Stimulated activated CD8-positive, alpha-beta memory T cell treated with anti-CD3 and anti-CD28 coated beads, Interleukin-15, amount 100 ng/mL, for 24 hours (primary cell): ENCODE data around the gene CCL25.

ENCODE experiments used
- DNase-seq: peaks from one replicate; pipeline ENCODE4 v3.0.0-alpha.2; 2020; ENCODE audit warnings: low read depth

The CCL25 gene

DNA sequence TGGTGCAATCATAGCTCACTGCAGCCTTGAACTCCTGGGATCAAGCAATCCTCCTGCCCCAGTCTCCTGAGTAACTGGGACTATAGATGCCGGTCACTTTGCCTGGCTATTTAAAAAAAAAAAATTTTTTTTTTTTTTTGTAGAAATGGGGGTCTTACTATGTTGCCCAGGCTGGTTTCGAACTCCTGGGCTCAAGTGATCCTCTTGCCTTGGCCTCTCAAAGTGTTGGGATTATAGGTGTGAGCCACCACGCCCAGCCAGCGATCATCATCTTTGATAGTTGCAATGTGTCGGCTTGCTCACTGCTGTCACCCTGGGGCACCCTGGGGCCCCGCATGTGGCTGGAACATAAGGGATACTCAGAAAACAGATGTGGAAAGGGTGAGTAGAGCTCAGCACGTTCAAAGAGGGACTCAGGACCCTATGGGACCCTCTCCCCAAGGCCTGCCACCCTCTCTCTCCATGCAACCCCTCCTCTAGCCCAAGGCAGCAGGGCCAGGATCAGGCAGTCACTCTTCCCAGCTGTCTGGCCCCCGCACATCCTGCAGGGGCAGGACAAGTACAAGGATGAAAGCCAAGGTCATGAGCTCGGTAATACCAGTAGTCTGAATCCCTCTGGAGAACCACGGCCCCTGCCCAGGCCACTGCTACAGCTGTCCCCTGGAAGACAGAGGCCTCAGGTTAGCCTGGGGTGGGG lies 6.5 kb upstream of the CCL25 start:
- no peak for DNase-seq

GRCh38 chr19:8046569-8047165 lies 5.9 kb upstream of the CCL25 start:
- no peak for DNase-seq

GRCh38 chr19:8050274-8051096 lies 2.1 kb upstream of the CCL25 start:
- peak; percentile 78 for DNase-seq

- DNase-seq: no peak
Measured at GRCh38 chr19:8054169-8054568, 1.6 kb downstream of the CCL25 start.

- no peak for DNase-seq
Measured at GRCh38 chr19:8056533-8056932, 4.0 kb downstream of the CCL25 start.

GRCh38 chr19:8057545-8058270 lies 5.1 kb downstream of the CCL25 start:
- DNase-seq: no peak

GRCh38 chr19:8064911-8065874 lies 12.6 kb downstream of the CCL25 start:
- no peak for DNase-seq

DNA sequence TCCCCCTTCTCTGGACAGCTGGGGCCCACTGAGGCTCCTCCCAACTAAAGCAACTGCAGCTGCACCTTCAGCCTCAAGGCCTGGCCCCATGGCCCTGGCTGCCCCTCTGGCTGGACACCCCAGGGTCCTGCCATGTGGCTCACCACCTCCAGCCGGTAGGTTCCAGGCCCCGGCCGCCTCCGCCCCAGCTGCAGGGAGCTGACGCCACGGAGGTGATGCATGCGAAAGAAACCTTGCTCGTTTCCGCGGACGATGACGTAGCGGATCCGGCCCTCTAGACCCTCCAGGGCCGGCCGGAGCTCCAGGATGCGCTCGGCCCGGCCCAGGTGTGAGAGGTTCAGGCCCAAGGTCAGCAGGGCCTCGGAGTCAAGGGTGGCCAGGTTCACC lies 13.3 kb downstream of the CCL25 start:
- DNase-seq: no peak

DNA sequence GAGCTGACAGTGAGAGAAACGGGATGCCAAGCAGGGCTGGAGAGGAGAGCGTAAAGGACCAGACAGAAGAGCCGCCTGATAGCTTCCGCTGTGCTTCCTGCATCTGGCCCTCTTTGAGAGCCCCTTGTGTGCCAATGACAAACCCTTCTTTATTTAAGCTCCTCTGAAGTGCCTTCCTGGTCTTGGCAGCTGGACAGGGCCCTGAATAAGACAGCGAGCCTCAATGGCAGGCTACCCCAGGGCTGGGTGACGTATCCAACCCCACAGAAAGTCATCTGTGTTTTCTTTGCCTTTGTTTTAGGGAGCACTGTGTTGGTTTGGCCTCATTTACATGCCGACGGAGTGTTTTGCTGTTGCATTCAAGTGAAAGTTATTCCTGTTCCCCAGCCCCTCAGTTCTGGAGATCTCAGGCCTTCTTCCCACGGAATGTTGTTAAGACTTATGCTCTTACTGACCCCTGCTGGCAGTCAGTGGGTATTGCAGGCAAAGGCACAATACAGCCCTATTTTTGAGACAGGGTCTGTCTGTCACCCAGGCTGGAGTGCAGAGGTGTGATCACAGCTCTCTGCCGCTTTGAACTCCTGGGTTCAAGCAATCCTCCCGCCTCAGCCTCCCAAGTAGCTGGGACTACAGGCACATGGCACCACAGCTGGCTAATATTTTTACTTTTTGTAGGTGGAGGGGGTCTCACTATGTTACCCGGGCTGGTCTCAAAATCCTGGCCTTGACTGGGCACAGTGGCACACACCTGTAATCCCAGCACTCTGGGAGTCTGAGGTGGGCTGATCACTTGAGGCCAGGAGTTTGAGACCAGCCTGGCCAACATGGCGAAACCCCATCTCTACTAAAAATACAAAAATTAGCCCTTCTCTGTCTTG lies 16.8 kb downstream of the CCL25 start:
- DNase-seq: no peak

- no peak for DNase-seq
Measured at GRCh38 chr19:8071912-8072311, 19.4 kb downstream of the CCL25 start.

- DNase-seq: no peak
Measured at GRCh38 chr19:8074501-8074900, 21.9 kb downstream of the CCL25 start.

- DNase-seq: no peak
Measured at GRCh38 chr19:8075158-8076074, 22.9 kb downstream of the CCL25 start.

GRCh38 chr19:8079988-8080387 lies 27.4 kb downstream of the CCL25 start:
- no peak for DNase-seq

GRCh38 chr19:8080832-8081231 lies 28.3 kb downstream of the CCL25 start:
- DNase-seq: no peak

GRCh38 chr19:8081569-8082550 lies 29.3 kb downstream of the CCL25 start:
- DNase-seq: no peak

- no peak for DNase-seq
Measured at GRCh38 chr19:8083141-8083540, 30.6 kb downstream of the CCL25 start.

DNA sequence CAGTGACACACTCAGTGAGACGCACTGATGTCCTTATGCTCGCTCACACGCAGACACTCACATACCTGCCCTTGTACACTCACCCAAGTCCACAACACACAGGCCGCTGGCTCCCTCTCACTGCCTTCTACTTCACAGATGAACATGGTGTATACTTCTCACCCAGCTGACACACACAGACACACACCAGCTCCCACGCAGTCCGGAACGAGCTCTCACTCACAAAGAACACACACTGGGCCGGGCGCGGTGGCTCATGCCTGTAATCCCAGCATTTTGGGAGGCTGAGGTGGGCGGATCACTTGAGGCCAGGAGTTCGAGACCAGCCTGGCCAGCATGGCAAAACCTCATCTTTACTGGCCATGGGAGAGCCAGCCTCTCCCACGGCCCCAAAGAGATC lies 31.6 kb downstream of the CCL25 start:
- no peak for DNase-seq
